22Rv1 (cell line): ENCODE measurements around the gene PSMD9.

Experiments
- H3K27ac ChIP-seq: fragments of 450-650 bp; 2 replicates; pipeline ENCODE4 v1.5.1; 2017
- CTCF ChIP-seq: fragments of 450-650 bp; IDR thresholded peaks from 2 replicates; pipeline ENCODE4 v1.5.1; 2017; ENCODE audit warnings: mild to moderate bottlenecking
- ZFX ChIP-seq: fragments of 450-650 bp; IDR thresholded peaks from 2 replicates; pipeline ENCODE4 v1.6.1; 2017; ENCODE audit warnings: antibody characterized with exemption, borderline replicate concordance

The PSMD9 gene

GRCh38 chr12:121898287-121898686 is 9.7 kb downstream of the PSMD9 start:
- no peak overlapping the region for H3K27ac ChIP-seq
- no peak for TF ChIP-seq CTCF
- TF ChIP-seq ZFX: no peak

GRCh38 chr12:121899590-121899989 is 11.0 kb downstream of the PSMD9 start:
- no peak for TF ChIP-seq CTCF
- TF ChIP-seq ZFX: no peak
- no peak overlapping the region for H3K27ac ChIP-seq

DNA sequence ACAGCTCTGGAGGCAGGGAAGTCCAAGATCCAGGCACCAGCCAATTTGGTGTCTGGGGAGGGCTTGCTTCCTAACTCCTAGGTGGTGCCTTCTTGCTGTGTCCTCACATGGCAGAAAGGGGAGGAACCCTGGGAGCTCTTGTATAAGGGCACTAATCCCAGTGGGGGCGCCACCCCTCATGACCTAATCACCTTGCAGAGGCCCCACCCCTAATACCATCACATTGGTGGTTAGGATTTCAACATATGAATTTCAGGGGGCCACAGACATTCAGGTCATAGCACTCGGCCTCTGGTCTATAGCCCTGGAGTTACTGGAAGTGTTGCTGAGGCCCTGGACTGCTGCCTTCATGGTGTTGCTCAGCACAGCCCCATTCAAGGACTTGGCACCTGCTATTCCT is 14.6 kb downstream of the PSMD9 start:
- TF ChIP-seq ZFX (no peak), CTCF (no peak)
- H3K27ac ChIP-seq: no peak overlapping the region

DNA sequence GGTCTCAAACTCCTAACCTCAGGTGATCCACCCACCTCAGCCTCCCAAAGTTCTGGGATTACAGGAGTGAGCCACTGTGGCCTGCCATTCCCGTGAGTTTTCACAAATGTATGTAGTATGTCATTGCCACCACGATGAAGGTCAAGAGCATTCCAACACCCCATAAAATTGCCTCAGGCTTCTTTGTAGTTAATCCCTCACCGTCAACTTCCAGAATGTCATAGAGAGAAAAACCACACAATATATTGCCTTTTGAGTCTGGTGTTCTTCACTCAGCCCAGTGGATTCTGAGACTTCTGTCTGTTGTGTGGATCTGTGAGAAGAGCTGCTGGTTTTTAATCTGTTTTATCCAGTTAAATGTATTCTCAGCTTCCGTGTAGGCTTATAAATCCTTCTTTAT is 17.2 kb downstream of the PSMD9 start:
- no peak overlapping the region for H3K27ac ChIP-seq
- no peak for TF ChIP-seq CTCF
- no peak for TF ChIP-seq ZFX

GRCh38 chr12:121908702-121909101 is 20.1 kb downstream of the PSMD9 start:
- TF ChIP-seq CTCF (no peak), ZFX (no peak)
- H3K27ac ChIP-seq: no peak overlapping the region

DNA sequence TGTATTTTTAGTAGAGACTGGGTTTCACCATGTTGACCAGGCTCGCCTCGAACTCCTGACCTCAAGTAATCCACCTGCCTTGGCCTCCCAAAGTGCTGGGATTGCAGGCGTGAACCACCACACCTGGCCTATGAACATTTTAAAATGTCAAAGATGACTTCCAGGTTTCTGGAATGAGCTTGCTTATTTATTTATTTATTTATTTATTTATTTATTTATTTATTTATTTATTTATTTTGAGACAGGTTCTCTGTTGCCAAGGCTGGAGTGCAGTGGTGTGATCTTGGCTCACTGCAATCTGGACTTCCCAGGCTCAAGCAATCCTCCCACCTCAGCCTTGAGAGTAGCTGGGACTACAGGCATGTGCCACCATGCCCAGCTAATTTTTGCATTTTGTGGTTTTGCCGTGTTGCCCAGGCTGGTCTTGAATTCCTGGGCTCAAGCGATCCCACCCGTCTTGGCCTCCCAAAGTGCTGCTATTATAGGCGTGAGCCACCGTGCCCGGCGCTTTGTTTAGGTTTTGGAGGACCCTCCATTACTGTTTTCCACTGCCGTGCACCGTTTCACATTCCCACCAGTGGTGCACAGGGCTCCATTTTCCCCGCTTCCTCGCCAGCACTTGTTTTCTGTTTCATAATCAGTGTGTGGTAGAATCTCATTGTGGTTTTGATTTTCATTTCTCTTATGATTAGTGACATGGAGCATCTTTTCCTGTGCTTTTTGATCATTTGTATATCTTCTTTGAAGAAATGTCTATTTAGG is 23.4 kb downstream of the PSMD9 start:
- H3K27ac ChIP-seq: no peak overlapping the region
- TF ChIP-seq CTCF (no peak), ZFX (no peak)

DNA sequence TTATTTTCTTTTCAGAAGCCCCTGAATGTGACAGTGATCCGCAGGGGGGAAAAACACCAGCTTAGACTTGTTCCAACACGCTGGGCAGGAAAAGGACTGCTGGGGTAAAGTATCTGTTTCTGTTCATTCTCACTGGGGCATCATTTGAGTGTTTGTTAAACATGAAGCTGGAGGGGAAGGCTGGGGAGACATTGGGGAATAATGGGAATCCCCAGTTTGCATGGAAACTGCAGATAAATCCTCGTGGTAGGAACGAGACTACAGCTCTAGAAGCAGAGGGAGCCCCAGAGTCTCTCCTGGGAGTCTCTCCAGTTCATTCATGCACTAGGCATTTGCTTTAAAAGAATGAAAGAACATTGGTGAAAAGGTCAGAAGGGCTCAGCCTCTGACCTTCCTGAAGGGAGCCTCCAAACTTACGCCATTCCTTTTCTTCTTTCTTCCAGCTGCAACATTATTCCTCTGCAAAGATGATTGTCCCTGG is 27.3 kb downstream of the PSMD9 start:
- no peak for TF ChIP-seq ZFX
- TF ChIP-seq CTCF: no peak
- H3K27ac ChIP-seq: no peak overlapping the region
